Activated naive CD4-positive, alpha-beta T cell (primary cell): ENCODE data around the gene KRTAP3-3.

ENCODE experiments used
- DNase-seq, 4 experiments: peaks; one replicate each; lab custom pipeline; 2025; lab: John Stamatoyannopoulos, UW

Gene KRTAP3-3

DNA sequence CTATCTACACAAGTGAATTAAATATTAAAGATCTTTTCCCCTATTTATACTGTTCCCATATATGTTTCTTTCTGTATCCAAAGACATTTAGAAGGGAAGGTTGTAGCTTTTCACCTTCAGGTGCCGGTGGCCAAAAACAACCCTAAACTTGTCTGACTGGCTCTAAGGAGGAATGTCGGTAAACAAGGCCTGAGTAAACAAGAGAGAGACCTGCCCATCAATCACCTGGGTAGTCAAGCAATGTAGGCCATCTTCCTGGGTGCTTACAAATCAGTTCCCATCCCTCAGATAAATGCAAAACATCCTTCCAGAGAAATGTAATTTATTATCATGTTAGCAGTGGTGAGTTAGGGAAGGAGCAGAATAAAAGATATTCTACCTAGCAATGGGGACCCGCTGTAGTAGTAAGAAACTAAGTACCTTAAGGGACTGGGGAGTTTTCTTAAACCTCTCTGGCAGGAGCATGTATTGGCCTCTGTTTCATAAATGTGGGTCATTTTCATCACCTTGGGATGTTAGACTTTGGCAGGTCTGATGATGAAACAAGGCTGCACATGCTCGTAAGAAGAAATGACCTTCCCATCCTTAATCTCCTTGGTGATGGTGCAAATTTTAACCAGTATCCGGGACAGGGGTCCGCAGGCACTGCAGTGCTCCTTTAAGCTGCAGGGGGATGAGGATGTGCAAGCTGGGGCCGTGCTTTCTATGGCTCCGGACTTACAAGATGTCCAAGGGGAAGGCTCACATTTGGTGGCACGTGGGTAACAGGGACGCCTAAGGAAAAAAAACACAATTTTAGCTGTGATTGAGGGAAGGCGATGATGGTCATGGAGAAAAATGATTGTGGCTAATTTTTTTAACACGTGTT is 35.6 kb downstream of the KRTAP3-3 start:
- no peak for DNase-seq

DNA sequence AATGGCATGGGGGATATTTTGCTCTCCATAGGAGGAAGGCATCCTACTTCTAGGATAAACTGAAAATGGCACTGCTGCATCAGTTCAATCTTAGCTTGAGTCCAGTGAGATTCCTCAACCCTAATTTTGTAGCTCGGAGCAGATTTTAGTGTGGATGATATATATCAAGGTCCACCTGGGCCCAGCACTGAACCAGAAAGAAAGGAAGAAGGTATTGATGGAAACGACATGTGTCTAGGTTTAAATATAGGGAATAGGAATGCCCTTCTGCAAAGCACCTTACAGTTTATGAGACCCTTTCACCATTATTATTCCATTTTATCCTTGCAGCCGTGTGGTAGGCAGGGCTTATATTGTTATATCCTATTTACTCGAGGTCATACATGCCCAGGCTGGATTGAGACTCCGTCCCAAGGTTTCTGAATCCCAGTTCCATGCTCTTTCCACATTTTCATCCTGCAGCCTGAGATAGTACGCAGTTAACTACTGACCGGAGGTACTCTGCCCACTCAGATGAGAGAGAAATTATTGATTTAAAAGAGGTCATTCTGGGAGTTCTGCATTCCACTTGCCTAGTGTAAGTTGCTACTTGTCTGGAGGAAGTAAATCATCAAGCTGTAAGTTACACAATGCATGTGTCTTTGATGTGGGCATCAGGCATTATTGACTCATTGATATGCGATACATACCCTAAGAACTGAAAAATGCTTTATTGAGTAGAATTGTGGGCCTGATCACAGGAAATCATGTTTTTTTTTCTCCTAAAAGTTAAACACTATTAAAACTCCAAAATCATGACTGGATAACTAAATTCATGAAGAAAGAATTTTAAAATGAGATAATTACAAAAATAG is 37.3 kb downstream of the KRTAP3-3 start:
- DNase-seq: no peak

DNA sequence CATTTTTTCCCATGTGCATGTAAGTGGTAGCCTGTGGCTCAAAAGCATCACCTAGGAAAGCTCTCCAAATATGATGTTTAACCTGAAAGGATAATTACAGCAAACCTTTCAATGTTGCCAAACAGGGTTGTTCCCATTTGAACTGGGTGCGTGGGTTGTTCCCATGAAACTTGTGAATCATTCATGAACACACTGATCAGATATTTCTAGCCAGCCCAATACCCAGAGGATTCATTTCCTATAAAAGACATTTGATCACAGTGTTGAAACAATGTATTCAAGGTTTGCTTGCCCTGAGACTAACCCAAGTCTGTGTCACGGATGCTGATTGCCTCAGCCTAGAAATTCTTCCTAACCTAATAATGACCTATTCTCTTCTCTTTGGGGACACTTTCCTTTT is 40.1 kb downstream of the KRTAP3-3 start:
- no peak for DNase-seq

DNA sequence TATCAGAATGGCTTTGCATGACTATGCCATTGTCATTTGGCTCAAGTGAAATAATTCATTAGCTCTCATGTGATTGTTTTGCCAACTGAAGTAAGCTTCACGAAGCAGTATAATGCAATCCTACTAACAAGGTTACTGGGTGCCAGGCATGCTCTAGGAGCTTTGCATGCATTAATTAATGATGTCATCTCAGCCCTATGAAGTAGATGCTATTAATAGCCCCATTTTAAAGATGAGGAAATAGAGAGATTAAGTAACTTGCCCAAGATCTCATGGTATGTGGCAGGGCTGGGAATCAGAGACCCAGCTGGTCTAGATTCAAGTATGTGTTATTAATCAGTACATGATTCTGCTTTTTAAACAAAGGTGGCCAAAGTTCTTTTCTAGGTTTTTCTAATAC is 41.3 kb downstream of the KRTAP3-3 start:
- no peak for DNase-seq

DNA sequence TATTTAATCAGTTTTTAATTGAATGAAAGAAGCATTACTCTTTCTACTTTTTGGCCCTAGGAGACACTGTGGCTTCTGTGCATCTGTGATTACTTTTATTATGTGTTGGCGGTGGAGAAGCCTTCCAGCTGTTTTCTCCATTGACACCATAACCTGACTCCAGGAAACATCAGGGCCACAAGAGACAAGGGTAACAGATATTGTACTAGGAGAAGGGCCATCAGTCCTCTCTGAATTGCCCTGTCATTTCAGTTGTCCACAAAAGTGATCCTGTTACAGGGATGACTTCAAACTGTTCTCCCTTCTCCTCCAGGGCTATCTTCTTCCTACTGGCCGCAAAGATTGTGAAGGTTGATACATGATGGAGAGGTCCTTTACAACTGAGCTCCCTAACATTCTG is 41.8 kb downstream of the KRTAP3-3 start:
- no peak for DNase-seq

DNA sequence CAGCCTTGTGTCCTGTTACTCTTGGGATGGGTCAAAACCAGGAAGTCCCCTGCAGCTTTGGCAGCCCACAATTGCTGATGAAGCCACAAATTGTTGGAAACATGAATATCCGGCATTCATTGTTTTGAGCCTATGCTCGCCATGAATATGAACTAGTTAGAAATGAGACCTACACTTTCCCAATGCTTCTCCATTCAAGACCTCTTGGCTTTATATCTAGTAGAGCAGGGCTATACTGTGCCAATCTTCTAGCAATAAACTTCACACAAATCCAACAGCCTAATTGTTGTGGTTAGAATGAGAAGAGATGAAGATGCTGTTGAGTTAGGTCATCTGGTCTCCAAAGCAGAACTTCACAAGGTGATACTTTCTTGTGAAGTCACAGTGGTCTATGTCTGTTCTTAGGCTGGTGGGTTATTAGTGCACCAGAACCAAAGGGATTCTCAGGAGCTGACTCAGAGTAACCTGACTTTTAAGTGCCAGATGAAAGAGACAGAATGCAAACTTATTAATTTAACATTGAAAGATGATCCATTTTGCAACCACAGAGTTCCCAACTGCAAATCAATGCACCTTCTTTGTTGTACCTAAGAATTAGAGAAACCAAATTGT is 42.8 kb downstream of the KRTAP3-3 start:
- no peak for DNase-seq

DNA sequence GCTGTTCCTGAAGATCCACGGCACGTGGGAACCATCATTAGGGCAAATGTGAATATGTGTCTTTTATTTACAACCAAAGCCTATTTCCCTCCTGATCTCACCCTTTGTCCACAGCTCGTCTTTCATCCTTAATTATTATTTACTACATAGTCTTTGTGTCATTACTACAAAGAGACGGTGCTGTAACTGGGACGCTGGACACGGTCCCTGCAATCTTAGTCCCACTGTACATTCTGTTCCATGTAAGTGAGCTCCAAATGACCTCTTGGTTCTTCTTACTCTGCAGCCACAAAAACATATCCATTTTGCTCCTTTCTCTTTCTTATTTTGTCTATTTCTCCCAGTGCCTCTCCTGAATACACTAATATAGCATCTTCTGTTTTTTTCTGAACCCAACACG is 43.8 kb downstream of the KRTAP3-3 start:
- no peak for DNase-seq

DNA sequence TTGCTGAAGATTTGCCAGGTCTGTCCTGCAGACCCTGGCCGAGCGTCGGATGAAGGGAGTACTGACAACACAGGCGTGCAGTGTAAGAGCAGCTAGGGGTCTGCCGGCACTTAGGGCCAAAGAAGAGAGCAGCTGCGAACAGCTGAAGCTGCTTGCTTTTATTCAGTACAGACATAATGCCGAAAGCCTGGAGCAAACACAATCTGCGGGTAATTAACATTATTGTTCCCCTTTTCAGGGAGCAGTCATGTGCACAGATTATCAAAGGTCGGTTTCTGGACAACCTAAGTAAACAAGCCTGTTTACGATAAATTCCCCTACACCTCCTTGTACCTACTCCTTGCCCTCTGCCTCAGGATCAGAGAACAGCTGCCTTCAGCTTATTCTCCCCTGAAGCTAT is 44.5 kb downstream of the KRTAP3-3 start:
- no peak for DNase-seq

DNA sequence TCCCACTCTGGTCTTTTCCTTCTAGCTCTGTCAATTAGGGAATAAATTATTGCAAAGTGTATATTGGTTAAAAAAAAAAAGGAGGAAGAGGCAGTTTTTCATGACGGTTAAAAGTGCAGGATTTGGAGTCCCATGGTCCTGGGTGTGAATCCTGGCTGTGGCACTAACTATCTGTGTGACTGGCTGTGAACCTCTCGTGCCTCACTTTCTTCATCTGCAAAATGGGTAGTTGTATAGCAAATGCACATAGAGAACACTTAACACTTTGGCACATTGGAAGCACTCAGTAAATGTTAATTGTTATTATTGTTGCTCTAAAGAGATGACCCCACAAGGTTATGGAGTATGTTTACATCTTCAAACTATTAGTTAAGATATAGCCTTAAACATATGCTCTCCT is 46.0 kb downstream of the KRTAP3-3 start:
- no peak for DNase-seq

DNA sequence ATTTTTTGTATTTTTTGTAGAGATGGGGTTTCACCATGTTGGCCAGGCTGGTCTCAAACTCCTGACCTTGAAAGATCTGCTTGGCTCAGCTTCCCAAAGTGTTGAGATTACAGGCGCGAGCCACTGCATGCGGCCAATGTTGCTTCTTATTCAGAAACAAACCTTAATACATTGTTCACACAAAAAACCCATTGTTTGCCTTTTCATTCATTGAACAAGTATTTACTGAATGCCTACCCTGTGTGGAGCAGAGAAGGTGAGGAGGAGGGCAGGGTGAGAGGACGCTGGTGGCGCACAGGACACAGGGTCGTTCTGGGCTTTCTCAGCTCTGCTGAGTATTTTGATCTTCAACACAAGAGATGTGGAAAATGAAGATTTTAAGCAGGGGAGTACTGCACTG is 48.5 kb downstream of the KRTAP3-3 start:
- DNase-seq: no peak

DNA sequence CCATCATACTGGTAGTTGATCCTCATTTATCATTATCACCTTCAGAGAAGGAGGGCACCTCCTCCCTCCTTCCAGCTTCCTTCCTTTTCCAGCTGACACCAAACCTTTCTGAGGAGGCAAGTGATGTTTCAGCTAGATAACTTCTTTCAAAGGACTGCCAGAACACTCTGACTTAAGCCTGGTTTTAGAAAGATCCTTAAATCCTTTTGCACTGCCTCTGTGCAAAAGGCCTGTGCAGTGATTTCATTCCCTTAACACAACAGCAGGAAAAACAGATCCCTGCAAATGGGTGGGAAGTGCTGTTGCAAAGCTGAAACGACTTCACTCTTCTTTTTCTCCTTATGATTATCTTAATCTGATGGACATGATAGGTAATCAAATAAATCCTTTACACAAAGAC is 49.4 kb downstream of the KRTAP3-3 start:
- no peak for DNase-seq
